HG03066 (cell line): ENCODE results near the gene HOXD13.

Source experiments
- ATAC-seq: cut with Tn5 transposase; IDR thresholded peaks from one replicate; pipeline ENCODE4 v1.9.1; 2021; ENCODE audit warnings: low read depth; ENCODE audit not compliant: unreplicated experiment

Gene HOXD13

DNA sequence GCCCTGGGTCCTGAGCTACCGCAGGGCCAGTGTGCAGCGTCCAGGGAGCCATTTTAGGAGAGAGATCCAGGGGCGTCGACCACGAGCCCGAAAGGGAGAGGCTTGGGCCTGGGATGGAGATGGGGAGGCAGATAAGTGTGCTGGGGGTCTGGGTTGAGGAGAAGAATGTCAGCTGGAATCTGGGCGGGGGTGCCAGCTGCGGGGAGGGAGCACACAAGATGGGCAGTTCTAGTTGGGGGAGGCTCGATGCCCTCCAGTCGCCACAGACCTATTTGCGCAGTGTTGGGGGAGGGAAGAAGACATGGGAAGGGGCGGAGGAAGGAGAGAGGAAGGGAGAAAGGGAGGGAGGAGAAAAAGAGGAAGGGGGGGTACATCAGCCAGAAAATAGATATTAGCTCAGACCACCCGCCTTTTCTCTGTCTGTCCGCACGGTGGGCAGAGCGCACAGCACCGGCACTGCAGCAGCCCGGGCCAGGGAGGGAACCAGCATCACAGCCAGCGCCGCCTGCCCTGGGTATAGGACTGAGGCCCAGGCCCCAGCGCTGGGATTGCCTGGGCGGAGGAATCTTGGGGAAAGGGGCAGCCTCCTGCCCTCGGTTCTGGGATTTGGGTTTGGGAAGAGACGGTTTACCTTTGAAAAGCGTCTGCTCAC, 12.7 kb downstream of the HOXD13 start:
- ATAC-seq: no peak

DNA sequence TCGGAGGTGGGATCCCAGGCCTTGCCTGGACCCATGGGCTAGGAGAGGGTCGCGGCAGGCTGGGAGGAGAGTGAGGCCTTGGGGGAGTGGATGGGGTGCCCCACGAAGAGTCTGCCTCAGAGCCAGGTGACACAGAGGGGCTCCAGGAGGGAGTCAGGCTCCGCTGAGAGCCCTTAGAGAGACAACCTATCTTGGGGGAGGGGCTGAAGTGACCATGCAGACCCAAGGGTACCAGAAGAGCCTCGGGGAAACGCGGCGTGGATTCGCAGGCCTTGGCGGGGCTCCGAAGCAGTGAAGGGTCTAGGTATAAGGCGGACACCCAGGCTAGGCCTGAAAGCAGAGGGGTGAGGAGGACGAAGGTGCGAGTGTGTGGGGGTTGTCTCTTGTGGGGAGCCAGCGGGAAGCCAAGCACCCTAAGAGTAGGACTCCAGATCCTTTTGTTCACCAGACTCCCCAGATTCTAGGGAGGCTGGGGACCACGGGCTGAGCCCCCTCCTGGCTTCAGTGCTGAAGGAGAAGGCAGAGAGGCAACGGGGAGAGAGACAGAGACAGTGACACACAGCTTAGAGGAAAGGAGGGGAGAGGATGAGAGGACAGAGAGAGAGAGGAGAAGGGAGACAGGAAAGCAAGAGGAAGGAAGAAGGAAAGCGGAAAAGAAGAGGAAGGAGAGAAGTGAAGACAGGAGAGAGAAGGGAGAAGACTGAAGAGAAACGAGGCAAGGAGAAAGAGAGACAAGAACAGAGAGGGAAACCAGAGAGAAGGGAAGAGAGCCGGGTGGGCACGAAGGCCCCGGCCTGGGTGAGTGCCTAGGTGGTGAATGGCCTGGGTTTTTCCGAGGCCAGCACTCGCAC, 13.4 kb downstream of the HOXD13 start:
- ATAC-seq: no peak

DNA sequence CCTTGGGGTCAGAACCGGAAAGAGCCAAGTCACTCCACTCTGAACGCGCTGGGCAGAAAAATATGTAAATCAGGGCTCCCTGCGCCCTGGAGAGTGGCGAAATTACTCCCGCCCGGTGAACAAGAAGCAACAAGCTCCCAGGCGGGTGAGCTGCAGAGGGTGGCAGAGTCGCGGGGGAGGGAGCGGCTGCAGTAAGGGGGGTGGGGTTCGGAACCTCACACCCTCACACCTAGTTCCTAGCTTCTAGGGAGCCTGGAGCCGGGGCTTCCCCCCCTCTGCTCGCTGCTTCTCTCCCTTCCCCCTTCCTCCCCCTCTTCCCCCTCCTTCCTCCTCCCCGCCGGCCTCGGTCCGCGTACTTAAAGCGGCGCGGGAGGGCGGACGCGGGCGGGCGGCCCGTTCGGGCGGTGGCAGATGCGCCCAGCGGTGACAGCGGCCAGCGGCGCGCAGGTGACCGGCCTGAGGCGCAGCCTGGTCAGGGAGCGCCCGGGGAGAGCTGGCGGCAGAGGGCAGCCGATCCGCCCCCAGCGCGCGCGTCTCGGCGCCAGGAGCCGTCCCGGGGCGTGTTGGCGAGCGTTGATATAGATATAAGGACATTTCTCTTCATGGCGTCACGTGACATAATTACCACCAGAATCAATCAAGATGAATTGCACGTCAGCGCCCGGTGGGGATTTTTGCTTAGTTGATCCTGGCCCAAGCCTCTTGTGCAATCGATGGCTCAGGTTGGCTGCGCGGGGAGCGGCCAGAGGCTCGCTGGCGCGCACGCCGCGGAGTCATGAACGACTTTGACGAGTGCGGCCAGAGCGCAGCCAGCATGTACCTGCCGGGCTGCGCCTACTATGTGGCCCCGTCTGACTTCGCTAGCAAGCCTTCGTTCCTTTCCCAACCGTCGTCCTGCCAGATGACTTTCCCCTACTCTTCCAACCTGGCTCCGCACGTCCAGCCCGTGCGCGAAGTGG, 14.3 kb downstream of the HOXD13 start, which contains the start of gene HOXD11:
Gene HOXD11, plus strand, starts transcription at position 700 of the 959 bp plus-strand sequence. Its CDS starts 76 bp downstream, at position 776.
- ATAC-seq: no peak

DNA sequence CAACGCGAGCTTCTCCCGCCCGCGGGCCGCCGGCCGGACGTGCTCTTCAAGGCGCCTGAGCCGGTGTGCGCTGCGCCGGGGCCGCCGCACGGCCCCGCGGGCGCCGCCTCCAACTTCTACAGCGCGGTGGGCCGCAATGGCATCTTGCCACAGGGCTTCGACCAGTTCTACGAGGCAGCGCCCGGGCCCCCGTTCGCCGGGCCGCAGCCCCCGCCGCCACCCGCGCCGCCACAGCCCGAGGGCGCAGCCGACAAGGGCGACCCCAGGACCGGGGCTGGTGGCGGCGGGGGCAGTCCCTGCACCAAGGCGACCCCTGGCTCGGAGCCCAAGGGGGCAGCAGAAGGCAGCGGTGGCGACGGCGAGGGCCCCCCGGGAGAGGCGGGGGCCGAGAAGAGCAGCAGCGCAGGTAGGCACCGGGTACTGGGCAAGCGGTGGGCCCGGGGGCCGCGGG, 15.2 kb downstream of the HOXD13 start:
- no peak for ATAC-seq

DNA sequence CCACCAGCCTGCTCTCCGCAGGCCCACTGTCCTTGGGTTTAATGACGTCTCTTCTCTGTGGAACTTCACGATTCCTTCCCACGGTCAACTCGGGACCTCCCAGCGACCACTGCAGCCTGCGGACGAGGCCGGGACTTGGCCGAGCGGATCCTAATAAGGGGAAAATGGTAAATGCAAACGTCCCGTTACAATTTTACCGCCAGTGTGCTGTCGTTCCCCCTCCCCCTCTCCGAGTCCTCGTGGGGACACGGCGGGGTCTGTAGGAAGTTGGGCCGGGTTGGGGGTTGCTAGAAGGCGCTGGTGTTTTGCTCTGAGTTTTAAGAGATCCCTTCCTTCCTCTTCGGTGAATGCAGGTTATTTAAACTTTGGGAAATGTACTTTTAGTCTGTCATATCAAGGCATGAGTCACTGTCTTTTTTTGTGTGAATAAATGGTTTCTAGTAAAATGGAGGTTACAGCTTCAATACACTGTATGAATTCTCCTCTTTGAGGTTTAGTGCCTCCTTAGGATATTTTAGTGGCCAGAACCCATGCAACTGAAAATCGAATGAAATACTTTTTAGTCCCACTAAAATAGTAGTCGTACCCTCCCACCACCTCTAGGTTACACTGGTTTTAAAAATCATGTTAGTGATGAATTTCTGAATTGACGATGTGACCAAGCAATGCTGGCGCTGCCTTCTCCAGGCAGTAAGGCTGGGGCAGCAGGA, 16.8 kb downstream of the HOXD13 start:
- ATAC-seq: no peak

DNA sequence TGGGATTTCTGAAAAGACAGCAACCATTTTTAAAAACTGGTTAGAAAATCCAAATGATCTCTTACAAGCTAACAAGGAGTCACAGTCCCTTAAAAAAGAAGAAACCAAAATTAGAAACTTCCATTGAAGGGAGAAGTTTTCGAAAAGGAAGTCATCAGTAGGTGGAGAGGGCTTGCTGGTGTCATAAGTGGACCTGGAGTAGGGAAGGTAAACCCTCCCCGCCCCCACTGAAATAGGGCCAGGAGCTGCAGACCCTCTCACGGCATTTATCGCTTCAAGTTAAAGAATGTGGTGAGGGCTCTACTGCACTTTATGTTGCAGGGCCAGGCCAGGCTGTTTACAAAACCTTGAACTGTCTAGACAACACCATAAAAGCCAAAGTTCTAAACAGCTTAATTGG, 17.4 kb downstream of the HOXD13 start:
- no peak for ATAC-seq

DNA sequence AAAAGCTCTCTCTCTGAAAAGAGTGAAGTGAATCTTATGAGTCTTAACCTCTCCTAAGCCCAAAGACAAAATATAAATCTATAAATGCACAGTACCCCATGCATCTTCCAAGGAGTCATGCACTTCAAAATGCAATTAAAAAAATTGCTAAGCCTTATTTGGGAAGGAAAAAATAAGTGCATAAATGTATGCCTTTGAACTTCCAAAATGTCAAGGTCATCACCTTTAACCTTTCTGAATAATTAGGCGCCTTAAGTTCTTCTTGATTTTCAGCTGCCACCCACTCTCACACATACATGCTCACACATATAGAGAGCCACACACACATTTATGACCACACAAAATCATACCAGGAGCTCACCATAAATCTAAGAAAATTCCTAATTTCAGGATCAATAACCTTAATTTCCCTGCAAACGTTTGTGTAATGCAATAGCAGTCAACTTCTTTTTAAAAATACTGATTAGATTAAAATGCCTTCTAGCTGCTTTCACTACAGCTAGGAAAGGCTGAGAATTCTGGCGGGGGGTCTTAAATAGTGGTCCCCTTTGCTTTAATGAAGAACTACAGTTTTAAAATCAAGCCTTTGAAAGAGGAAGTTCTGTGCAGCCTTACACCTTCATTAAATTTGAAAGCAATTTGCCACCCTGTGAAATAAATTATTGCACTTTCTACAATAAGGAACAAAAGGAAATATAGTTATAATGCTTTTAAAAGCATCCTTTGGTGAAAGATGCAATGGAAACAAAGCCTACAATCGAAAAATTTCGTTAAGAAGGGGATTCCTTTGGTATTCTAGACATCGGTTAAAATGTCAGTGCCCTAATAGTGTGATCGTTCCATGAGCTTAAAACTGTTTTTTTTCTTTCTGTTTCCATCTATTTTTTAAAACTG, 18.1 kb downstream of the HOXD13 start:
- no peak for ATAC-seq

DNA sequence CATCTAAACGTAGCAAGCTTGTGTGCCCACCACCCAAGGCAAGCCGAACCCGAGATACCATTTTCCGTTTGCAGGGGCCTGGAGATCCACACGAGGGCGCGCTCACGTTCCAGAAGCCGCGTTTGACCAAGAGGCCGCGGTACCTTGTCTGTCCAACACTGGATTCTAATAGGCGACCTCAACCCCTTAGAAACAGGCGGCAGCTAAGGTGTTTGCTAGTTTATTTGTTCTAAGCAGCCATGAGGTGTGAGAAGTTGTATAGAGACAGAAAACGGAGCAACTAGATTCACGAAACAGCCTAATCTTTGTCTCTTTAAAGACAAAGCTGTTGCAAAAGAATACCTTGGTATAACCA, 18.8 kb downstream of the HOXD13 start:
- no peak for ATAC-seq

DNA sequence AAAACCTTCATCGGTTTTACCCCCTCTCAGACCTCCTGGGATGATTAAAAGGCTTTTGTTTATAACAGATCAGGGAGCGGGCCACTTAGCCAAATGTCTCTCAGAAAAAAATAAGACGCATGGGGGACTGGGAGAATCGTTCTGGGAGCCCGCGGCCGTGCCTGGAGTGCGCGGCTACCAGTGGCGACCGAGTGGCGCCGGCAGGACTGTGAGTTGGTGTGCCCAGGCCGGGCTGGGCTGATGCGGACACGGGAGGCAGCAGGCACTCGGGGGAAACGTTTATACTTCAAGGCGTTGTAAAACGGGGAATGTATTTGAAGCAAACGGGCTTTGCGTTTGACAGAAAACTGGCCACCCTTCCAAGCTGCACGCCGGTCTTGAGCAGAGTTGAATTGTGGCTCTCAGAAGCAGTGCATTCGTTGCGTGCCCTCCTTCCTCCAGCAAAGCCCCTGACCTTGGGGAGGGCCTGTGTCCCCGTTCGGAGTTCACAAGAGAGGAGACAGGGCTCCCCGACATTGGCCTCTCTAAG, 19.4 kb downstream of the HOXD13 start:
- no peak for ATAC-seq

DNA sequence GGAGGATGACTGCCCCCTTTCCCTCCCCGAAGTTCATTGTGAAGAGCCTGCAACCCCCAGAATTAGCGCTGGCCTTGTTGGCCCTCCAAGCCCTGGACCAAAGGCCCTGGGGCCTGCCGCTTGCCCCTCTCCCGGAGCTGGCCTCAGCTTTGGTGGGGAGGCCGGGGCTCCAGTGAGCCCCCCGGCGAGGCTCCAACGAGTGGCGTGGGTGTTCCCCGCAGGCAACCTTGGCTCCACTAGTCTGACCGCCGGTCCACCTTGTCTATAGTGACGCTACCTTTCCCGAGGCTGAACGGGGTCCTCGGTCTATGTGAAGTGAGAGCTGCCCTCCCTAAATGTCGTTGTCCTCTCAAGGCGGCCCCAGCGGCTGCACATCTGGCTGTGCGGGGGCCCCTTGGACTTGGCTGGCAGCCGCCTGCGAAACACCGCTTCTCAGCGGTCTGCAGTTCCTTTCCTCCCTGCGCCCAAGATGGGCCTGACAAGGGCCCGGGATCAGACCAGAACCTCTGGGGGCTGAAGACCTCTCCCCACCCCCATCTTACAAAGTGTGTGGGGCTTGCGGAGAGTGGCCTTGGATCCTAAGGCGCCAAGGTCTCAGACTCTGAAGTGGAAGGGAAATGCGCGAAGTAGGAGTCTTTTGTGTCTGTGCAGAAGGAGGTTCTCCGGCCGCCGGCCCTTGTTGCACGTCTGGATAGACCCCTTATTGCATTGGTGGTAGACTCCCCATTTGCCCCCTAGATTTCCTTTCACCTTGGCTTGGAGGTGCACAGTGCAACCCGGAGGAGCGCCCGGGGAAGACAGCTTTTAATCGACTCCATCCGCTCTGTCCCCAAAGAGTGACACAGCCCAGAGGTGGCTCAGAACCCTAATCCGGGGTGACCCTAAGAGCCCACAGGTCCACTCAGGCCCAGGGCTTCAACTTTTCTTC, 20.1 kb downstream of the HOXD13 start:
- no peak for ATAC-seq

DNA sequence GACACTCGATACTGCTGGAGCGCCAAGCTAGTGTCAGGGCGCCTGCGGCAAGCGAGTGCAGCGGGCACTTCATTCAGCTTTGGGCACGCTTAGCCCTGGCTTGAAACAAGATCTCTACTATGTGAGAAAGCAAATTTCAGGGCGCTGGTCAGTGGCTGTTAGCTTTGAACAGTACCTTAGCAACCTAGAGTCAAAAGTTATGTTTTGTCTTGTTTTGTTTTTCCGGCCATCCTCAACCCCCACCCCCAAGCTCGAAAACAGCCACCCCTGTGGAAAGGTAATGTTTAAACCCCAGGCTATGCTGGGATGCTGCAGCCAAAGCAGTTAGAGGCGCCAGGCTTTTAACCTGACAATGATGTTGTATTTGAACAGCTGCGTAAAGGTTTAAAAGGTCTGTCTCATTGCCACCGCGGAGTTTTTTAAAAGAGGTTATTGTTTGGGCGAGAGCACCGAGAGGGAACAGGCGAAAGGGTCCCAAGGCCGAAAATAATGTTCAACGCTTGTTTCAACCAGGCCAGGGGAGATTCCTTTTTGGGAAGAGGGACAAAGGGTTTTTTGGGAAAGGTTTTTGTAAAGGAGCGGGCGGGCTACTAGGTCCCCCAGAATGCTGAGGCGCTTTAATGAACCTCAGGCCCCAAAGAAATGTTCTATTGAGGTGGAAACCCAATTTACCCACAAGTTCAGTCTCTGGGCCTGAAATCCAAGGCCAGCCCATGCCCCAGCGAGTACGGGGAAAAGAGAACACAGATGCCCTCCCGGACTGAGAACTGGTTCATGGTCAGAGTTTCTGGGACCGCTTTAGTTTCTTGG, 21.8 kb downstream of the HOXD13 start:
- ATAC-seq: no peak

DNA sequence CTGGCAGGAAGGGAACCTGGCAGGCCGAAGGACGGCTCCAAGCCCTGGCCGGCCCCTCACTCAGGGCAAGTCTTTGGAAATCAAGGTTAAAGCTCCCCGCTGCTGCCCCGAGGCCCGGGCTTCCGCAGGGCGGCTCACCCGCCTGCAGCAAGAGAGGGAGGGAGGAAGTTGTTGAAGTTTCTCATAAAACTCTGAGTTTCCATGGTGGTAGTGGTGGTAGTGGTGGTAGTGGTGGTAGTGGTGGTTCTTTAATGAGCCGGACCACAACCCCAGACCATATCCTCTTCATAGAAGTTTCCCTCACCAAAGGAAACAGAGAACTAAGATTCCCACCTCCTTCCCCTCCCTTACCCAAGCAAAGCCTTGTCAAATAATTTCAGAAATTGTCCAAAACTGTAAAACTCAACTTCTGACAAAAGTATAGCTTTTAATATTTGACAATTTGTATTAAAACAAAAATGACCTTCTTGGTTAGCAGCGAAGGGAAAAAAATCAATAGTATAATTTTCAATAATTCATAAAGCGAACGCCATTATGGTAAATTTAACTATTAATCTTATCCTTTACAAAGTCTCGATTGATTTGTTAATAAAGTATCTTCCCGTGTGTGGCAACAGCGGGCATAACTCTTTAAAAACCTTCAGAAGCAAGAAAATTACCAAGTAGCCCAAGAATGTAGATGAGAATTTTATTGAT, 22.6 kb downstream of the HOXD13 start:
- no peak for ATAC-seq

DNA sequence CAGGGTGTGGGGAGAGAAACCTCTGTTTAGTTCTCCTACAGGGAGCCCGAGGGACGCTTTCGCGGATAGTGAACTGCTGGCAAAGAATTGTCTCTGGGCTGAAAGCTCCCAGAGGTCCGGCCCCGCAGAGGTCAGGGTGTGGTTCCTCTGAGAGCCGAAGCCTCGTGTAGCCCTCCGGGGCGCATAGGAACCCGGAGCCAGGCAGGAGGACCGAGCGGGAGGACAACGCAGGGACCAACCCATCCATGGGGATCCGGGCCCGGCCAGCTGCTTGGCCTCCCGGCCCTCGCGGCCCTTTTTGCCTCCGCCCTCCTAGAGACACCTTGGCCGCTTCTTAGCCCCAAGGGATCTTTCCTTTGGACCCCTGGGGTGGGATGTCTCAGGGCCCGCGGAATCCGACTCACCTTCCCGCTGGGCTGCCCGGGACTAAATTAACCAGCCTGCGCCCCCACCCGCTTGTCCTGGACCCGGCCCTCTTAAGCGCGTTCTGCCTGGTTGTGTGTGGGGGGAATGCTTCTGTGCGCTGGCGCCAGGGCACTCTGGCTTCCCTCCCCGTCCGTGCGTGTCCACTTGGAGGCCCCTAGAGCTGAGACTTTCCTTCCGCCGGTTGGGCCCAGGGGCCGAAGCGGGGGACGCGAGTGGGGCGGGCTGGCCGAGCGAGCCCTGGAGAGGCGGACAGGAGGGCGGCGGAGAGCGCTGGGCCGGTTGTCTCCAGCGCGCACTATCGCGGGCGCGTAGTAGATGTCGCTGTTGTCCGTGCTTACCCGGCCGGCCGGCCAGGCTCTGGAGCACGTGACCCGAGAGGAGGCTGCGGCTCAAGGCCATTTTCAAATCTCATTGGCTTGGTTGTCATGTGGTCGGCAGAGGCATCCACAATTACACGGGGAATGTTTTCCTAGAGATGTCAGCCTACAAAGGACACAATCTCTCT, 23.6 kb downstream of the HOXD13 start, which contains the start of gene HOXD10:
Gene HOXD10, plus strand, starts transcription at position 896 of the 931 bp plus-strand sequence. CDS start 56 bp downstream, outside the sequence.
- ATAC-seq: no peak

DNA sequence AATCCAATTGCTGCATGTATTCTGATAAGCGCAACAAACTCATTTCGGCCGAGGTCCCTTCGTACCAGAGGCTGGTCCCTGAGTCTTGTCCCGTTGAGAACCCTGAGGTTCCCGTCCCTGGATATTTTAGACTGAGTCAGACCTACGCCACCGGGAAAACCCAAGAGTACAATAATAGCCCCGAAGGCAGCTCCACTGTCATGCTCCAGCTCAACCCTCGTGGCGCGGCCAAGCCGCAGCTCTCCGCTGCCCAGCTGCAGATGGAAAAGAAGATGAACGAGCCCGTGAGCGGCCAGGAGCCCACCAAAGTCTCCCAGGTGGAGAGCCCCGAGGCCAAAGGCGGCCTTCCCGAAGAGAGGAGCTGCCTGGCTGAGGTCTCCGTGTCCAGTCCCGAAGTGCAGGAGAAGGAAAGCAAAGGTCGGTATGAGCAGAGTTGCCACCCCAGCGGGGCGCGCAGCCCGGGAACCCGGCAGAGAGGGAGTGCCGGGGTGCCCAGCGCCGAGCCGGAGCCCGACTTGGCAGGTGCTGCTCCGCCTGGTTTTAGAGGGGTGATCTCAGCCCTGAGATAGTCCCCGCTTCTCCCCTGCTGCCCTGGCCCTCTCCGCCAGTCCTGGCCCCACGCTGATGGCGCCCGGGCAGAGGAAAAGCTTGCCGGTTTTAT, 24.8 kb downstream of the HOXD13 start:
- ATAC-seq: no peak
